SKM-1 (cell line): Measurements from ENCODE around the gene ARHGAP15.

Experiments used
- DNase-seq: peaks from one replicate; lab custom pipeline; 2025; ENCODE audit not compliant: unreplicated experiment; lab: John Stamatoyannopoulos, UW

ARHGAP15 gene

GRCh38 chr2:143680885-143681405 lies 551.7 kb downstream of the ARHGAP15 start:
- no peak for DNase-seq

- no peak for DNase-seq
Measured at GRCh38 chr2:143682436-143683055, 553.3 kb downstream of the ARHGAP15 start.

GRCh38 chr2:143683977-143684376 lies 554.8 kb downstream of the ARHGAP15 start:
- no peak for DNase-seq

- no peak for DNase-seq
Measured at GRCh38 chr2:143684551-143685320, 555.5 kb downstream of the ARHGAP15 start.

- DNase-seq: no peak
Measured at GRCh38 chr2:143685421-143686078, 556.3 kb downstream of the ARHGAP15 start.

- no peak for DNase-seq
Measured at GRCh38 chr2:143686585-143687164, 557.5 kb downstream of the ARHGAP15 start.

DNA sequence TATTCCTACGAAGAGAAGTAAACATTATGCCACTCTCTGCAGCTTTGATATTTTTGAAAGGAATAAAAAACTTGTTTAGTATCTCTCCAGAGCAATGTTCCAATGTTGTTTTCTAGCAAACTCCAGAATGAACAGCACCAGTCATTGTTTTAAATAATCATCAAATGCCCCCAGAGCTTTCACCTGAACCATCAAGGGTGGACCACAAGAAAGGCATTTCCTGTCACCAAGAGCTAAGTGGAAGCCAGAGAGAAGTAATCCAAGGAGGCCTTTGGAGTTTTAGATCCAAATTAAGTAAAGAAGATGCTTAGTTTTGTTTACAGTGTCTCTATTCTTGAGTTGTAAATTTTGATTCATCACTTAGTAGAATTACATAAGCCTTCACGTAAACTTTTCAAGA lies 559.0 kb downstream of the ARHGAP15 start:
- no peak for DNase-seq

DNA sequence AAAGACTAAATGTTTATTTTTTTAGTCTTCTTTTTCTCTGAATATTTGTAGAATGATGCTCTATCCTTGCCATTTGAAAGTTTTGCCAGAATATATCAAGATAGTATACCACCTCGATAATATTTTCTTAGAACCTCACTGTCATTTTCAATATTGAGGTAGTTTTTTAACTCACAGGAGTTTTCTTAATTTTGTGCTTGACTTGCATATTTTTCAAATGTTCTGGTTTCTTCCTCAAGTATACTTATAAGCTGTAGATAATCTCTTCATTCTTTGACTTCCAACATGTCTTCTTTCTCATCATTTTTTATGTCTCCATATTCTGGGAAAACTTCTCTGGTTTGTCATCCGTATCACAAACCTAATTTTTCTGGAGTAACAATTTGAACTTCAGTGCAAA lies 559.6 kb downstream of the ARHGAP15 start:
- no peak for DNase-seq

DNA sequence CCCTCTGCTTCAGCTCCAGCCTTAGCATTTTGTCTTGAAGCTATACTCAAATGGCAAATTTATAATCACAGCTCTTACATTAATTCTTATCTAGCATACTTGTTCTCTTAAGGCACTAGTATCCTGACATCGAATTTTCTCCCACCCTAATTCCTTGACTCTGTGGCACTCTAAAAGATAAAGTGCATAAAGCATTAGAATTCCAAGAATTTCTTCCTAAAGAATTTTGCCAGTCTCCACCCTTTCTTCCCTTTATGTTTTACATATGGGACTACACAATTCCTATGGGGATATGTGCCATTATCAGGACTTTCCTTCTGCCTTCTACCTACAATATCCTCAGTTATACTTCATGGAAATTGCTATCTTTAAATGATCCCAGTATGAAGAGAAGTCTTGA lies 560.3 kb downstream of the ARHGAP15 start:
- DNase-seq: no peak

GRCh38 chr2:143690235-143690634 lies 561.0 kb downstream of the ARHGAP15 start:
- DNase-seq: no peak

DNA sequence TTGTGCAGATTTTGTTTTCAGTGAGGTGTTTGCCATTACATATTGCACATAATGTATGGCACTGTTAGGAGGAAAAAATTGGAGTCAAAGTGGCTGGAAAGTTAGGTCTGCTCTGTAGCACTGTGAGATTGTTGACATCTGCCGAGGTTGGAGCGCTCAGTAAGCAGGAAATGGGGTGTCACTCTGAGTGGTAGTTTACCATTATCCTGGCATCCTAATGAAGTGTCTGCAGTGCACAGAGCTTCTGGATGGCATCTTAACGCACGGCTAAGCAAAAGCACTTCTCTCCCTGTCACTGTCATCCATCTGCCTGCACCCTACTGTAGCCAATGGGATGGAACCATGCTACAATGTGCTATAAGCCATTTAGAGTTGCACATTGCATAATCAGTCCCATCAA lies 561.9 kb downstream of the ARHGAP15 start:
- no peak for DNase-seq

- no peak for DNase-seq
Measured at GRCh38 chr2:143692162-143692561, 562.9 kb downstream of the ARHGAP15 start.

- DNase-seq: no peak
Measured at GRCh38 chr2:143692967-143693366, 563.7 kb downstream of the ARHGAP15 start.

DNA sequence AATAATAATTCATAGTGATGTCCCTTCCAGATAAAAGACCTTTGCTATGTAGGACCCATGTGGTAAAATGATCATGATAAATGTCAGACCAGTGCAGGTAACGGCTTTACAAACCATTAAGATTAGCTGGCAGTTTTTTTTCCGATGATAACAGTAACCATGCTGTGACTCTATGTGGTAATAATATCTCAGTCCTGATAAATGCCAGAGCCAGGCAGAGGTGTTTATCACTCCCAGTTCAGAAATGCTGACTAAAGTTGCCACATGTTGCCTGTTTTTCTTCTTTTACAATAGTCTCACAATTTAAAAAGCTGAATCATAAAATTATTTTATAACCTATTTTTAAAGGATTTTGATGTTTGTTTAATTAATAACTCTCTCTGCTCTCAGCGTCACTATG lies 565.1 kb downstream of the ARHGAP15 start:
- DNase-seq: no peak

DNA sequence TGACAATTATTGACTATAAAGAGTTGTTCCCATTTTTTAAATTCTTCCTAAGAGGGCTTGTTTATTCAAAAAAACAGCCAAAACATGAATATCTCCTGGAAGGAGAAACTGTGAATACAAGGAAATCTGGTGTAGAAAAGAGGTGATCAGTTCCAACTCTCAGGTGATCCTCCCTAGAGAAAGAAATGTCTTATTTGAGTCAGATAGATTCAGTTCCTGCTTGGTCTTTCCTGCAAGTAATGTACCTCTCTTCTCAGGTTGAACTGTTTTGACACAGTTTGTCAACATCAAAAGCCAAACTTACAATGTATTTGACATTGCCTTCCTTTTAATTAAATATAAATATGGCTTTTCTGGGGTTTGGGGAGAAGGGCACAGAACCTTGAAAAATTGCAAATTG lies 567.4 kb downstream of the ARHGAP15 start:
- DNase-seq: no peak

GRCh38 chr2:143697744-143698143 lies 568.5 kb downstream of the ARHGAP15 start:
- DNase-seq: no peak

DNA sequence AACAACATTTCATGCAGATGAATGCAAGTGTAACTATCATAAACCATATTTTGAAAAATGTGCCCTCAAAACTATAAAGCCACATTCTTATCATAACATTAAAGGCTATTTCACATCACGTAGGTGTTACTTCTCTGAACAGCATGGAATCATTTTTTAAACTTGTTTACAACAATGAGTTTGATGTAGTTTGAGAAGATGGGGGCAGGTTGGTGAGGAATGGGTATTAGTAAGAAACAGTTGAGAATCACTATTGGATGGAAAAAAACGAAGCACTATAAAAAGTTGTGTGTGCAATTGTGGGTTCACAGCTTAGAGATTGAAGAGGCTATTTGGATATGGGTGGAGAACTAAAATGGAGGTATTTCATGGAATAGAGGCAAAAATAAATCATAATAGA lies 569.1 kb downstream of the ARHGAP15 start:
- DNase-seq: no peak

- no peak for DNase-seq
Measured at GRCh38 chr2:143698888-143699570, 569.8 kb downstream of the ARHGAP15 start.

- no peak for DNase-seq
Measured at GRCh38 chr2:143700865-143701264, 571.6 kb downstream of the ARHGAP15 start.

GRCh38 chr2:143701785-143702184 lies 572.6 kb downstream of the ARHGAP15 start:
- DNase-seq: no peak

DNA sequence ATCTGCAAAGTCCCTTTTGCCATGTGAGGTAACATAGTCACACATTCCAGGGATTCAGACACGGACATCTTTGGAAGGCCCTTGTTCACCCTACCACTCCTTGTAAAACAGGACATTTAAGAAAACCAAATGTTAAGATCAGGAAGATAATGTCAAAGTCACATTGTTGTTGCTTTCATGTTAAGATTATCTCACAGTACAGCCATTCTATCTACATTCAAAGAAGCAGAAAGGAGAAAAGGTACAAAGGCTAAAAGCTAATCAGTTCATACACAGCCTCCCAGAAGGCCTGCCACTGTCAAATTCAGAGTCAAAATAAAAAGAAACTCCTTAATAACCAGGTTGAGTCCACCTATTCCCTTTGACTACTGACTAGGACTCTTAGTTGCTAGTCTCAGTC lies 573.7 kb downstream of the ARHGAP15 start:
- DNase-seq: no peak
